GM12892 (cell line): ENCODE data around the gene GALNT10.
A peak's percentile ranks its signal among the peaks of the same experiment; 100 is the strongest.

ENCODE experiments used
- DNase-seq: peaks from one replicate; pipeline ENCODE4 v3.0.0; 2011; ENCODE audit not compliant: insufficient read length
- FAIRE-seq: peaks from 2 replicates; lab custom pipeline; 2011; peaks lifted over from hg19 to GRCh38; lab: Jason Lieb, UNC
- POLR2A ChIP-seq: IDR thresholded peaks from 2 replicates; pipeline ENCODE4 v1.6.1; 2011; ENCODE audit warnings: low read depth, low read length, control low read depth
- POLR2AphosphoS5 ChIP-seq: IDR thresholded peaks from 2 replicates; pipeline ENCODE4 v1.6.1; 2011; ENCODE audit warnings: low read depth, low read length, control low read depth
- TAF1 ChIP-seq: IDR thresholded peaks from 2 replicates; pipeline ENCODE4 v1.6.1; 2011; ENCODE audit warnings: low read depth, mild to moderate bottlenecking, control low read depth, low read length, borderline replicate concordance

GALNT10 gene

DNA sequence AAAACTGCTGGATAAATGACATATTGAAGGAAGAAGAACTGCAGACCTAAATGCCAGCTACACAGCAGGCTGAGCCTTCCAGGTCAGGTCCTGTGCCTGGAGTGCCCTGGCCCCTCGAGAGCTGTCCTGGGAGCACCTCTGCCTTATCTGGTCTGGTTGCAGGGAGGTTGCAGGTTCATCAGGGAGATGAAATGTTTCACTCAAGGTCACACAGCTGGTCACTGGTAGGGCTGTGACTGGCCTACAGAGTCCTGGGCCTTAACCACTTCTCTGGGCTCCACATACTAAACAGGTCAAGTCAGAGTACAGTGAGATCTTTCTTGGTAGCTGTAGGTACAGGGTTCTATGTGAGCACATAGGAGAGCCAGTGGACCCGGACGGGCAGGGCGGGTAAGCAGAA, 16.7 kb downstream of the GALNT10 start:
- DNase-seq = no peak
- no peak for FAIRE-seq
- no peak for TF ChIP-seq POLR2AphosphoS5
- TF ChIP-seq POLR2A = no peak
- TF ChIP-seq TAF1 = no peak

DNA sequence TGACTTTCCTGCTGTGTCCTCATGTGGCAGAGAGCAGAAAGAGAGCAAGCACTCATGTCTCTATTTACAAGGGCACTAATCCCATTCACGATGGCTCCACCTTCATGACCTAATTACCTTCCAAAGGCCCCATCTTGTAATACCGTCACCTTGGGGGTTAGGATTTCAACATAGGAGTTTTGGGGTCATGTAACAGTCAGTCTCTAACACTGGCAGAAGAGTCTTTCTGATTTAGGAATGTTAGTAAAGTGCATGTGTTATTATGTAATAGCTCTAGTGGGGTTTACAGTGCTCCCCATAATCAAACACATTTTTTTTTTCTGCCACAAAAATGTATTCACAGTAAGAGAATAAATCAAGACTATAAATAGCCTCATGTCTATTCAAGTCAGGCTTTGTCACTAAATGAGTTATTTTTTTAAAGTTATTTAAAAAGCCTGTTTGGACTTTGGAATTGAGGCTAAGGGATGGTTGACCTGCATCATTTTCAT, 19.1 kb downstream of the GALNT10 start:
- no peak for DNase-seq
- TF ChIP-seq TAF1 (no peak), POLR2A (no peak), POLR2AphosphoS5 (no peak)
- no peak for FAIRE-seq

DNA sequence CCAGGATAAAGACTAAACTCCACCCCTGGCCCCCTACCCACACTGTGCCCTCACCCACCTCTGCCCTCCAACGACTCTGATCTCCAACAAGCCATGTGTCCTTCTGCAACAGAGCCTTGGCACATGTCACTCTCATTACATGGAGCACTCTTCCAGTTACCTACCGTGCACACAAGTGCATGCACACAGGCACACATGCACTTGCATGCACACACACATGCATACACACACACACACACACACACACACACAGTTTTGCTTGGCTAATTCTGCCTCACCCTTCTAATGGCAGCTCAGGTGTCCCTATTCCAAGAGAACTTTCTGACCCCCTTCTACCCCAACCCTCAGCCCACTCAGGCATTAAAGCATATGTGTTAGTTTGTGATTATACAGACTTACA, 19.6 kb downstream of the GALNT10 start:
- FAIRE-seq (no peak), DNase-seq (no peak)
- TF ChIP-seq POLR2AphosphoS5 = no peak
- TF ChIP-seq POLR2A = no peak
- TF ChIP-seq TAF1 = no peak

DNA sequence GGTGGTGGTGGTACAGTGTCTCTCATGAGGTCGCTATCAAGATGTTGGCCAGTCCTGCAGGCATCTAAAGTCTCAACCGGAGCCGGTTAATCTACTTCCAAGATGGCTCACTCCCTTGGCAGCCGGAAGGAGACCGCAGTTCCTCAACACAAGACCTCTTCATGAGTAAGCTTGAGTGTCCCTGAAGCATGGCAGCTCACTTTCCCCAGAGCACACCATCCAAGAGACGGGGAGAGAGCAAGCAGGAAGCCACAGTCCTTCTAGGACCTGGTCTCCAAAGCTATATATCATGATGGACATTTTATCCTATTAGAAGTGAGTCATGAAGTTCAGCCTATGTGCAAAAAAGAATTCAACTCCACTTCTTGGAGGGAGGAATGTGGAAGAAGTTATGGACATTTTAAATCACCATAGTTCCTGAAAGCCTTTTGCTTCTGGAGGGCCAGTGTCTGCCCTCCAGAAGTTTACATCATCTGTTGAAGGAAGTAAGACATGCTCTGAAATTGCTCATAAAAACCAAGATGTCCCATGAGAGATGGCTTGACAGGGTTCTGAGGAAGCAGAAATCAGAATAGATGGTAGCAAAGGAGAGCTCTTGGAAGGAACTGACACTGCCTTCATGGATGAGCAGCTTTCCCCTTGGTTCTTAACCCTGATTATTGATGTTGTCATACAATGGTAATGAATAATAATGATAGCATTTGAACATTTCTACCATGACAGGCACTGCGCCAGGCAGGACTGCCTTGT, 21.3 kb downstream of the GALNT10 start:
- TF ChIP-seq POLR2AphosphoS5 (no peak), TAF1 (no peak), POLR2A (no peak)
- DNase-seq = no peak
- FAIRE-seq = no peak

DNA sequence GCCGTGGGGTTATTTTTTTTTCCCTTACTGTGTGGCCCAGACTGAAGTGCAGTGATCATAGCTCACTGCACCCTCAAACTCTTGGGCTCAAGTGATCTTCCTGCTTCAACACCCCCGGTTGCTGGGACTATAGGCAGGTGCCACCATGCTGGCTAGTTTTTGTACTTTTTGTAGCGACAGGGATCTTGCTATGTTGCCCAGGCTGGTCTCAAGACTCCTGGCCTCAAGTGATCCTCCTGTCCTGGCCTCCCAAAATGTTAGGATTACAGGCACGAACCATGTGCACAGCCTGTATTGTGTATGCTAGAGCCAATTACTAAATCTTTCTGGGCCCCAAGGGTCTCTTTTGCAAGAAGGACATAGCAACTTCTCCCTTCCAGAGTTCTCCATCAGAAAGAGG, 23.1 kb downstream of the GALNT10 start:
- DNase-seq (no peak), FAIRE-seq (no peak)
- TF ChIP-seq POLR2A (no peak), POLR2AphosphoS5 (no peak), TAF1 (no peak)

DNA sequence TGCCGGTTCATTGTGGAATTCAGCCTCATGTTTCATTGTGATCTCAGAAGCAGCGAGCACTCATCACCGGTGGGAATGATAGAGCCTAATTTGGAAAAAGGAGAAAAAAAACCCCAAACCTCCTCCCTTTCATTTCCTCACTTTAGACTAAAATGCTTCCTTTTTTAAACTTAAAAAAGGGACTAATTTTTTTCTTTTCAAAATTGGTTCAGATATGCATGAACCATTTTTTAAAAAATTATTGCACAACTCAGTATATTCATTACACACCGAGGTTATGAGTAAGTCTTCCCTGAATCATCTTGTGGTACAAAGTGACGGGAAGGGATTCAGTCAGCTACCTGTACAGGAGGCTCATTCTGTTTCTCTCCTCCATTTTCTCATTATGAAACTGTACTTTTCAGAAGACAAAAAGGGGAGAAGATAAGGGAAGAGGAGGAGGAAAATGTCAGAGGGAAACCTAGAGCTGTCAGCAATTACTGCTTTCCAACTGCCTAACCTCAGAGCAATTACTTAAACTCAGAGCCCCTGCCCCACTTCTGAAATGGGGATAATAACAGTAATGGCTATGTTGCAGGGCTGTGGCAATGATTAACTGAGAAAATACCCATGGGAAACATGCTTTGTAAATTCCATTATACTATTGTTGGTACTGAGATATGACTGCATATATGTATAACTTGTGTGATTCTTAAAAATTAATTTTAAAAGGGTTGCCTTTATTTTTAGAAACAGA, 24.0 kb downstream of the GALNT10 start:
- DNase-seq = no peak
- TF ChIP-seq TAF1 (no peak), POLR2AphosphoS5 (no peak), POLR2A (no peak)
- FAIRE-seq = peak; percentile 42

DNA sequence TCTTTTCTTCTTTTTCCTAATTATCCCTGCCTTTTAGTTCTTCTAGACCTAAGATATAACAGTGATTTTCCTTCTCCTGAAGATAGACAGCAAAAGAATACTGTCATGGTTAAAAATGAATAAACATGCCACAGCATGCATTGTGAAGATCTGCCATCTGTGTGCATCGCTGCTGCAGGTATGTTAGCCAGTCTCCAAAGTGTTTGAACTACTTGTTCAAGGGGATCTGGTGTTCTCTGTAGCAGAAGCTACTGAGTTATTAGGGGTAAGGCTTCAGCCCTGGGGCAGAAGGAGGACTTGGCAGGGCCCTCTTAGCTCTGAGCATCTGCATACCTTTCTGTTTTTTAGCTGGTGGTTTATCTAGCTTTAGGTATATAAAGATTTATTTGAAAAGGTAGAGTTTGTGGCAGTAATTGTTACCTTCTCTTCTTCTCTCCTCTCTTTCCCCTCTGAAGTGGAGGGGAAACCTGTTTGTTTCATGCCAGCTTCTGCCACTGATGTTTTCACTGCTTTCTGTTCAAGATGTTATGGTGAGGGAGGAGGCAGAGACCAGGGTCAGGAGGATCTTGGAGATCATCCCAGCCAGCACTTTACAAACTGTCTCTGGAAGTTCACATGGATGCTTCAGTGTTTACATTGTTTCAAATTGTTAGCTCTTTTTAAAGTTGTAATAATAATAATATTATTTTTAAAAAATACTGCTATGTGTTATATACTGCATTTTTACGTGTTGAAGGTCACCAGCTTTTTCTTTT, 25.2 kb downstream of the GALNT10 start:
- DNase-seq (no peak), FAIRE-seq (no peak)

DNA sequence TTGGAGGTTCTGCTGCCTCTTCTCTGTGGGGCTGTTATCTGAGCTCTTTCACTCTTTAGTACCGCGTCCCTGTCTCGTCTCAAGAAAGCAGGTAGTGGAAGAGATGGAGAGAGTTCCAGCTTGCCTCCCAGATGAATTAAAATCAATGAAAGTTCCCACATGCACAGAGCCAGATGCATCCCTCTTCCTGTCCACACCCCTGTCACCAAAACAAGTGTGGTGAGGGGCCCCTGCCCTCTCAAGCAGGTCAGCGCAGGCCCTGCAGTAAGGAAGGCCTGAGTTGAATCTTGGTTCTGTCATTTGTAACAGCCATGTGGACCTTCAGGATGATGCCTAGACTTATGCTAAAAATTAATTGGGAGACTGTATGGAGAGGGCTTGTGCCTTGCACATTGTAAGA, 26.9 kb downstream of the GALNT10 start:
- no peak for TF ChIP-seq TAF1
- TF ChIP-seq POLR2A = no peak
- TF ChIP-seq POLR2AphosphoS5 = no peak
- no peak for FAIRE-seq
- DNase-seq = no peak

More for the DNA sequence above, 25.2 kb downstream of the GALNT10 start:
- TF ChIP-seq TAF1 = no peak
- no peak for TF ChIP-seq POLR2A
- no peak for TF ChIP-seq POLR2AphosphoS5

DNA sequence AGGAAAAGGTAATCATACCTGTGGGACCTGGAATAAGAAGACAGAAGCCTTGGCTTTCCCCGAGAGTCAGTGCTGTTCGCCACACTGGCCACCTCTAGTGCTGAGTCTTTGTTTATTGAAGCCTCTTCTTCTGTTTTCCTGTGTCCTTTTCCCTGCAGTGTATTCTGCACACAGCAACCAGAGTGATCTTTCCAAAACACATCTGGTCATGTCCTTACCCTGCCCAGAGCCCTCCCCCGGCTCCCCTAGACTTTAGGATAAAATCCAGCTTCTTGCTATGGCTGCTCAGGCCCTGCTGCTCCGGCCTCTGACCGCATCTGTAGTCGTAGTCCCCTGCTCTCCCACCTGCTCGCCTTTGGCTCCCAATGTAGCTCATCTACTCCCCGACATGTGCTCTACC, 28.3 kb downstream of the GALNT10 start:
- DNase-seq = no peak
- no peak for FAIRE-seq
- TF ChIP-seq TAF1 = no peak
- TF ChIP-seq POLR2A = no peak
- no peak for TF ChIP-seq POLR2AphosphoS5

DNA sequence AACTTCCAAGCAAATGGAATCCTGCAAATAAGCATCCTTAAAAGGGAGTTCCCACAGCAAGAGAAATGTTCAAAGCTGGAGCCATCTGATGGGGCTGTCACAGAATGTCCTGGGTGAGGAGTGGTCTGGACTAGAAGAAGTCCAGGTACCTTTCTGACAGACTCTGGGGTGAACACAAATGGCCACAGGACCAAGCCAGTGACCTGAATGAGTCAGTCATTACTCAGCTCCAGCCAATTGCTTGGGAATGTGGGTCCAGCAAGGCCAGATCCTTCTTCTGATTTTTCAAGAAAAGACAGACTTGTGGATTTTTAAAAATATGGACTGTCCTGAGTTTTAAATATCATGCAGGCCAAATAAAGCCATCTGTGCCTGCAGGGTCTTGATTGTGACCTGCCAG, 30.1 kb downstream of the GALNT10 start:
- FAIRE-seq (no peak), DNase-seq (no peak)
- TF ChIP-seq POLR2A (no peak), TAF1 (no peak), POLR2AphosphoS5 (no peak)

DNA sequence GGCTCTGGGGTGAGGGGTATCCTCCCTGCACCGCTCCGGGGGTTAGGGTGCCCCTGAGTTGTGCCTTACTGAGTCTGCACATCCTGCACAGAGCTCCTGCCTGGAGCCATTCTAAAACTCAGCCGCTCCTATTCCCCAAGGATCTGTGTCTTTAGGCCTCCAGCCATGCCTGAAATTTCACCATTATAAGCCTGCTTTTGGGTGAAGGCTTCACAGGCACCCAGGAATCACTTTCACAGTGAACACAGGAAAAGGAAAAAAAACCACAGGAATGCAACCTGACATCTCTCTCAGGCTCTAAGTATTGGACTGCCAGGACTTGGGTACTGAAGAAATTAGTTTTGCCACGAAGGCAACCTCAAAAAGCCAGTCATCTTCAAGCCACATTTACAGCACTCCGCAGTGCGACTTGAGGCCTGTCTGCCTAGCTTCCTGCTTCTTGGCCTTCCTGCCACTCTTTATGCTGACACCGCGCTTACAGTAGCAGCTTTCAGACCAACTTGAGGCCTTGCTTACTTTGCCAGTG, 30.9 kb downstream of the GALNT10 start:
- no peak for TF ChIP-seq POLR2AphosphoS5
- TF ChIP-seq POLR2A = no peak
- TF ChIP-seq TAF1 = no peak
- DNase-seq (no peak), FAIRE-seq (peak; percentile 5)
